T-helper 2 cell (primary cell): ENCODE data around the gene EOLA1.

Experiments
- DNase-seq, 5 experiments: peaks; one replicate each; pipeline versions ENCODE4 v3.0.0 to v3.0.0-alpha.2; 2012 to 2022
- total RNA-seq, 2 donors: gene quantifications; one replicate each; lab custom pipeline; 2026; lab: John Stamatoyannopoulos, UW

The EOLA1 gene
- total RNA-seq, result 97.0 to 125 reads per million in 2 donors

GRCh38 chrX:149540621-149541520 lies at the start of gene EOLA1:
TSS of gene EOLA1 (plus strand) at chrX:149541012. CDS start at chrX:149545631, 4,619 bp downstream.
- DNase-seq, result peak; percentile 55 to 99 (median 86)

GRCh38 chrX:149491812-149492211 lies 49.0 kb upstream of the EOLA1 start:
- no peak for DNase-seq

- no peak for DNase-seq
Observed at GRCh38 chrX:149493567-149494562, 46.9 kb upstream of the EOLA1 start.

- DNase-seq, result no peak
Observed at GRCh38 chrX:149494844-149495565, 45.8 kb upstream of the EOLA1 start.

GRCh38 chrX:149495573-149496071 lies 45.2 kb upstream of the EOLA1 start:
- DNase-seq, result no peak

GRCh38 chrX:149497054-149497453 lies 43.8 kb upstream of the EOLA1 start:
- DNase-seq, result no peak

- no peak for DNase-seq
Observed at GRCh38 chrX:149497626-149498025, 43.2 kb upstream of the EOLA1 start.

- no peak for DNase-seq
Observed at GRCh38 chrX:149498767-149499166, 42.0 kb upstream of the EOLA1 start.

- no peak for DNase-seq
Observed at GRCh38 chrX:149499766-149500165, 41.0 kb upstream of the EOLA1 start.

GRCh38 chrX:149502923-149503322 lies 37.9 kb upstream of the EOLA1 start:
- peak in 1 of 5 experiments; percentile 26 for DNase-seq

GRCh38 chrX:149503446-149503845 lies 37.4 kb upstream of the EOLA1 start:
- peak; percentile 30 to 84 (median 63) for DNase-seq

GRCh38 chrX:149504226-149504914 lies 36.4 kb upstream of the EOLA1 start:
- peak; percentile 26 to 90 (median 62) for DNase-seq

GRCh38 chrX:149504915-149505651 lies 35.7 kb upstream of the EOLA1 start, which contains the start of gene IDS:
TSS of gene IDS (minus strand) at chrX:149505306. CDS start at chrX:149505137, 169 bp downstream.
- peak; percentile 62 to 92 (median 85) for DNase-seq

- no peak for DNase-seq
Observed at GRCh38 chrX:149505671-149506070, 35.1 kb upstream of the EOLA1 start.

- DNase-seq, result no peak
Observed at GRCh38 chrX:149506349-149506748, 34.5 kb upstream of the EOLA1 start.

- no peak for DNase-seq
Observed at GRCh38 chrX:149508467-149508866, 32.3 kb upstream of the EOLA1 start.

- DNase-seq, result no peak
Observed at GRCh38 chrX:149510386-149510785, 30.4 kb upstream of the EOLA1 start.

- DNase-seq, result no peak
Observed at GRCh38 chrX:149511081-149511480, 29.7 kb upstream of the EOLA1 start.

- DNase-seq, result peak; percentile 18 to 66 (median 47)
Observed at GRCh38 chrX:149512225-149512885, 28.5 kb upstream of the EOLA1 start.

GRCh38 chrX:149513825-149514428 lies 26.9 kb upstream of the EOLA1 start:
- DNase-seq, result peak in 2 of 5 experiments; percentile 25 to 41
